Liver (tissue), 9 donors: Measurements from ENCODE around the gene FOXN4. TPM values are rescaled to one million over a fixed set of nuclear protein-coding genes. Genes with fewer than 3 reads are reported as not detected.

Experiments
- DNase-seq: peaks from one replicate; pipeline ENCODE4 v3.0.0-alpha.2; 2017; ENCODE audit warnings: low spot score
- H3K27ac ChIP-seq, 2 donors: one replicate each; pipeline ENCODE4 v1.7.0; 2013; ENCODE audit warnings: inconsistent platforms in 2 of 2, low read length in 2 of 2, control low read depth in 1 of 2, low read depth in 1 of 2, mild to moderate bottlenecking in 1 of 2
- H3K27me3 ChIP-seq, 4 donors: one replicate each; pipeline versions ENCODE4 v1.6.1 to v1.7.0; 2013; ENCODE audit warnings: low read length in 3 of 4, inconsistent platforms in 1 of 4, mild to moderate bottlenecking in 1 of 4, moderate library complexity in 1 of 4; ENCODE audit not compliant: control insufficient read depth in 4 of 4, insufficient read depth in 4 of 4
- H3K36me3 ChIP-seq, 4 donors: one replicate each; pipeline versions ENCODE4 v1.6.1 to v1.7.0; 2013; ENCODE audit warnings: low read length in 3 of 4, mild to moderate bottlenecking in 3 of 4, low read depth in 1 of 4, moderate library complexity in 1 of 4; ENCODE audit not compliant: control insufficient read depth in 4 of 4, insufficient read depth in 3 of 4
- H3K4me1 ChIP-seq, 4 donors: one replicate each; pipeline versions ENCODE4 v1.6.1 to v1.7.0; 2013; ENCODE audit warnings: low read length in 3 of 4, mild to moderate bottlenecking in 3 of 4, moderate library complexity in 1 of 4; ENCODE audit not compliant: control insufficient read depth in 4 of 4, insufficient read depth in 4 of 4
- H3K4me3 ChIP-seq, 3 donors: one replicate each; pipeline versions ENCODE4 v1.6.1 to v1.7.0; 2013; ENCODE audit warnings: low read length in 3 of 3, control low read depth in 1 of 3, low read depth in 1 of 3, mild to moderate bottlenecking in 1 of 3
- H3K9ac ChIP-seq, 2 donors: one replicate each; pipeline ENCODE4 v1.7.0; 2013; ENCODE audit warnings: low read length in 2 of 2, mild to moderate bottlenecking in 2 of 2, moderate library complexity in 2 of 2, control low read depth in 1 of 2, low read depth in 1 of 2
- H3K9me3 ChIP-seq, 4 donors: one replicate each; pipeline versions ENCODE4 v1.6.1 to v1.7.0; 2013; ENCODE audit warnings: low read length in 3 of 4; ENCODE audit not compliant: control insufficient read depth in 4 of 4
- ATF3 ChIP-seq: IDR thresholded peaks from 2 replicates; pipeline ENCODE4 v1.6.1; 2016; ENCODE audit warnings: antibody characterized with exemption
- EGR1 ChIP-seq, 2 donors: IDR thresholded peaks; 2 replicates each; pipeline ENCODE4 v1.6.1; 2016 to 2018; ENCODE audit warnings: antibody characterized with exemption in 2 of 2, low read depth in 2 of 2
- FOXA1 ChIP-seq: IDR thresholded peaks from 2 replicates; pipeline ENCODE4 v1.6.1; 2016; ENCODE audit warnings: antibody characterized with exemption
- FOXA2 ChIP-seq: IDR thresholded peaks from 2 replicates; pipeline ENCODE4 v1.6.1; 2016; ENCODE audit warnings: antibody characterized with exemption
- HNF4G ChIP-seq: IDR thresholded peaks from 2 replicates; pipeline ENCODE4 v1.6.1; 2016; ENCODE audit warnings: antibody characterized with exemption
- MAX ChIP-seq: IDR thresholded peaks from 2 replicates; pipeline ENCODE4 v1.6.1; 2016; ENCODE audit warnings: antibody characterized with exemption
- NR2F2 ChIP-seq: IDR thresholded peaks from 2 replicates; pipeline ENCODE4 v1.6.1; 2016; ENCODE audit warnings: antibody characterized with exemption
- RAD21 ChIP-seq, 2 donors: IDR thresholded peaks; 2 replicates each; pipeline ENCODE4 v1.6.1; 2016; ENCODE audit warnings: antibody characterized with exemption in 2 of 2, mild to moderate bottlenecking in 2 of 2
- RXRA ChIP-seq, 2 donors: IDR thresholded peaks; 2 replicates each; pipeline ENCODE4 v1.6.1; 2017 to 2018; ENCODE audit warnings: antibody characterized with exemption in 2 of 2, mild to moderate bottlenecking in 1 of 2
- SP1 ChIP-seq: IDR thresholded peaks from 2 replicates; pipeline ENCODE4 v1.6.1; 2018; ENCODE audit warnings: antibody characterized with exemption, mild to moderate bottlenecking
- TAF1 ChIP-seq: conservative IDR thresholded peaks from 2 replicates; pipeline ENCODE4 v1.6.1; 2016; ENCODE audit warnings: antibody characterized with exemption, mild to moderate bottlenecking
- YY1 ChIP-seq: IDR thresholded peaks from 2 replicates; pipeline ENCODE4 v1.6.1; 2016; ENCODE audit warnings: antibody characterized with exemption, mild to moderate bottlenecking
- ZBTB33 ChIP-seq: IDR thresholded peaks from 2 replicates; pipeline ENCODE4 v1.6.1; 2016; ENCODE audit warnings: antibody characterized with exemption
- WGBS: extraction: QIAGEN DNeasy Blood & Tissue Kit; methylation state at CpG from one replicate; pipeline ENCODE4 v1.1.7; 2013; 5-methylcytosine and 5-hydroxymethylcytosine counted together
- polyA plus RNA-seq, 2 donors: library from polyadenylated mRNA; stranded (reverse) in 1 of 2; unstranded in 1 of 2; fragments of 200-250 nt in 1 of 2; fragments of >200 nt in 1 of 2; fragmentation: Nextera tagmentation in 1 of 2; extraction: Ambion mirVana in 1 of 2; gene quantifications; one replicate each; pipeline versions ENCODE4 v1.2.1 to v1.2.3, GENCODE V29; 2013 to 2015
- total RNA-seq, 2 donors: library from RNA; depleted of rRNA; stranded (reverse); fragments of >200 nt; gene quantifications; one replicate each; pipeline ENCODE4 v1.2.3, GENCODE V29; 2014
- TF ChIP-seq, protein P1 (sequence below): IDR thresholded peaks from 2 replicates; pipeline ENCODE4 v1.6.1; 2016; ENCODE audit warnings: antibody characterized with exemption, mild to moderate bottlenecking
- TF ChIP-seq, protein P2 (sequence below): fragments of 150-350 bp; IDR thresholded peaks from 2 replicates; pipeline ENCODE4 v1.5.1; 2017; ENCODE audit warnings: improper control_type of control experiment, low read depth, low read length; ENCODE audit not compliant: missing input control
- donor health status: healthy.
- donor health status: healthy.
- donor health status: healthy.
- donor health status: healthy.
- donor health status: healthy.

The FOXN4 gene
- total and polyA plus RNA-seq, 4 donors, result not detected

DNA sequence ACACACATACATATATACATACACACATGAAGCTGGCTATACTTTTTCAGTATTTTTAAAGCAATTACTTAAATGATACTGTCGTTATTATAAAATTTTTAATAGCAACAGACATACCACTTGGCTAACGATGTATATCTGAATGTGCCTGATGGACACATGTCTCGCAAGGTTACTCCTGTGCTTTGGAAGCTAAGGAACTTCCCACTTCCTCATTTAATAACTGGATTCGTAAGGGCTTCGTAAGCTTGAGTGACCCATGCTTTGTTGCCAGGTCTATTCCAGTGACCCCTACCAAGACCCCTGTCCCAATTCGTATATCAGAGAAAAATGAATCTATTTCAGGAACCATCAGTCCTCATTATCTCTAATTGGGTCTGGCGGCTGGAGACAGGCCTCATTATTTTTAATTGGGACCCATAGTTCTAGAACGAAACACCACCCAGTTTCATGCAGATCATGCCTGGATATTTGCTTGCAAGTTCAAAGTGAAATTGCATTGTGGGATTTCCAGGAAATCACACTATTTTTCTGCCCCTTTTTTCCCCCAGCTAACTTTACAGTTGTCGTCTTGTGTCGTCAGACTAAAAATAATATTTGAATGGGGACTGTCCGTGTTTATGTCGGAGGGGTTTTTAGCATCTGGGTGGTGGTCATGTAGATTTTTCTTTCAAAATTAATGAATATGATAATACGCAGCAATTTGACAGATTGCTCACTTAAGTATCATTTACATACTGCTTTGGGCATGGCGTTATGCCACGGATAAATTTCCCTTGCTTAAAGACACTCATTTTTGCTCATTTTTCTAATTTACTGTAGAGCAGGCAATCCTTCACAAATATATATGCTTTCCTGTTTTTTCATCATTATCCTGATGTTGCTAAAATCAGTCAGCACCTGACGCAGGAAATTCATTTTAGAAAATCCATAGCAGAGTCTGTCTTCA lies 21.5 kb upstream of the FOXN4 start:
- Histone ChIP-seq H3K27ac (no peak overlapping the region), H3K9ac (no peak overlapping the region), H3K27me3 (no peaks in the 10 kb centered on the region), H3K4me1 (no peaks in the 10 kb centered on the region), H3K36me3 (no peaks in the 10 kb centered on the region), H3K4me3 (no peak overlapping the region), H3K9me3 (no peaks in the 10 kb centered on the region)
- 87% methylated on average over 16 of the region's 16 CpGs for WGBS
- no peak for TF ChIP-seq YY1
- TF ChIP-seq, protein P1, sequence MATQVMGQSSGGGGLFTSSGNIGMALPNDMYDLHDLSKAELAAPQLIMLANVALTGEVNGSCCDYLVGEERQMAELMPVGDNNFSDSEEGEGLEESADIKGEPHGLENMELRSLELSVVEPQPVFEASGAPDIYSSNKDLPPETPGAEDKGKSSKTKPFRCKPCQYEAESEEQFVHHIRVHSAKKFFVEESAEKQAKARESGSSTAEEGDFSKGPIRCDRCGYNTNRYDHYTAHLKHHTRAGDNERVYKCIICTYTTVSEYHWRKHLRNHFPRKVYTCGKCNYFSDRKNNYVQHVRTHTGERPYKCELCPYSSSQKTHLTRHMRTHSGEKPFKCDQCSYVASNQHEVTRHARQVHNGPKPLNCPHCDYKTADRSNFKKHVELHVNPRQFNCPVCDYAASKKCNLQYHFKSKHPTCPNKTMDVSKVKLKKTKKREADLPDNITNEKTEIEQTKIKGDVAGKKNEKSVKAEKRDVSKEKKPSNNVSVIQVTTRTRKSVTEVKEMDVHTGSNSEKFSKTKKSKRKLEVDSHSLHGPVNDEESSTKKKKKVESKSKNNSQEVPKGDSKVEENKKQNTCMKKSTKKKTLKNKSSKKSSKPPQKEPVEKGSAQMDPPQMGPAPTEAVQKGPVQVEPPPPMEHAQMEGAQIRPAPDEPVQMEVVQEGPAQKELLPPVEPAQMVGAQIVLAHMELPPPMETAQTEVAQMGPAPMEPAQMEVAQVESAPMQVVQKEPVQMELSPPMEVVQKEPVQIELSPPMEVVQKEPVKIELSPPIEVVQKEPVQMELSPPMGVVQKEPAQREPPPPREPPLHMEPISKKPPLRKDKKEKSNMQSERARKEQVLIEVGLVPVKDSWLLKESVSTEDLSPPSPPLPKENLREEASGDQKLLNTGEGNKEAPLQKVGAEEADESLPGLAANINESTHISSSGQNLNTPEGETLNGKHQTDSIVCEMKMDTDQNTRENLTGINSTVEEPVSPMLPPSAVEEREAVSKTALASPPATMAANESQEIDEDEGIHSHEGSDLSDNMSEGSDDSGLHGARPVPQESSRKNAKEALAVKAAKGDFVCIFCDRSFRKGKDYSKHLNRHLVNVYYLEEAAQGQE, result no peak
- no peak for TF ChIP-seq EGR1 (IDR thresholded peaks at IDR 0.05; ENCODE audit: low read depth in 2 of 2)
- TF ChIP-seq SP1, result no peak
- TF ChIP-seq MAX, result no peak
- no peak for TF ChIP-seq RXRA (IDR thresholded peaks at IDR 0.05)
- TF ChIP-seq FOXA2, result no peak
- TF ChIP-seq, protein P2, sequence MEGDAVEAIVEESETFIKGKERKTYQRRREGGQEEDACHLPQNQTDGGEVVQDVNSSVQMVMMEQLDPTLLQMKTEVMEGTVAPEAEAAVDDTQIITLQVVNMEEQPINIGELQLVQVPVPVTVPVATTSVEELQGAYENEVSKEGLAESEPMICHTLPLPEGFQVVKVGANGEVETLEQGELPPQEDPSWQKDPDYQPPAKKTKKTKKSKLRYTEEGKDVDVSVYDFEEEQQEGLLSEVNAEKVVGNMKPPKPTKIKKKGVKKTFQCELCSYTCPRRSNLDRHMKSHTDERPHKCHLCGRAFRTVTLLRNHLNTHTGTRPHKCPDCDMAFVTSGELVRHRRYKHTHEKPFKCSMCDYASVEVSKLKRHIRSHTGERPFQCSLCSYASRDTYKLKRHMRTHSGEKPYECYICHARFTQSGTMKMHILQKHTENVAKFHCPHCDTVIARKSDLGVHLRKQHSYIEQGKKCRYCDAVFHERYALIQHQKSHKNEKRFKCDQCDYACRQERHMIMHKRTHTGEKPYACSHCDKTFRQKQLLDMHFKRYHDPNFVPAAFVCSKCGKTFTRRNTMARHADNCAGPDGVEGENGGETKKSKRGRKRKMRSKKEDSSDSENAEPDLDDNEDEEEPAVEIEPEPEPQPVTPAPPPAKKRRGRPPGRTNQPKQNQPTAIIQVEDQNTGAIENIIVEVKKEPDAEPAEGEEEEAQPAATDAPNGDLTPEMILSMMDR, result no peak
- TF ChIP-seq ZBTB33, result no peak
- DNase-seq, result no peak

GRCh38 chr12:109329686-109330085 lies 20.6 kb upstream of the FOXN4 start:
- WGBS, result 74% methylated on average over 7 of the region's 7 CpGs

More at GRCh38 chr12:109329686-109330085, 20.6 kb upstream of the FOXN4 start:
- Histone ChIP-seq H3K9me3 (no peaks in the 10 kb centered on the region), H3K4me3 (no peak overlapping the region), H3K9ac (no peak overlapping the region), H3K36me3 (no peaks in the 10 kb centered on the region), H3K4me1 (no peaks in the 10 kb centered on the region), H3K27me3 (no peaks in the 10 kb centered on the region), H3K27ac (no peak overlapping the region)
- TF ChIP-seq FOXA2, result no peak
- no peak for TF ChIP-seq ATF3
- TF ChIP-seq HNF4G, result no peak
- TF ChIP-seq, protein P1, result no peak
- no peak for TF ChIP-seq RXRA (IDR thresholded peaks at IDR 0.05)
- no peak for TF ChIP-seq FOXA1
- TF ChIP-seq, protein P2, result no peak
- no peak for TF ChIP-seq RAD21 (IDR thresholded peaks at IDR 0.05)
- TF ChIP-seq TAF1, result no peak
- no peak for TF ChIP-seq NR2F2
- DNase-seq, result no peak
